Neural cell (in vitro differentiated cells): Measurements from ENCODE around the gene CBX2. TPM values are rescaled to one million over a fixed set of nuclear protein-coding genes. Genes with fewer than 3 reads are reported as not detected.

Source experiments
- H2AFZ ChIP-seq: fragments of 200-600, 300-800 bp; sonication (generic), shearing (Covaris generic); 2 replicates; pipeline ENCODE4 v1.6.0; 2014; ENCODE audit warnings: low read depth, mild to moderate bottlenecking, antibody characterized with exemption, low read length, moderate library complexity
- H3F3A ChIP-seq: fragments of 200-600 bp; shearing (Covaris generic); 2 replicates; pipeline ENCODE4 v1.6.1; 2016; ENCODE audit warnings: mild to moderate bottlenecking, moderate library complexity, mixed read lengths, antibody characterized with exemption, low read length; ENCODE audit not compliant: insufficient read depth, poor library complexity, severe bottlenecking
- H3K27ac ChIP-seq: fragments of 200-600, 300-800 bp; sonication (generic), shearing (Covaris generic); 2 replicates; pipeline ENCODE4 v1.5.1; 2014; ENCODE audit warnings: mild to moderate bottlenecking, low read length, moderate library complexity
- H3K27me3 ChIP-seq: fragments of 300-800, 200-600 bp; sonication (generic), shearing (Covaris generic); 2 replicates; pipeline ENCODE4 v1.6.0; 2014; ENCODE audit warnings: mild to moderate bottlenecking, low read depth, low read length, moderate library complexity; ENCODE audit not compliant: insufficient read depth
- H3K36me3 ChIP-seq: fragments of 300-800, 200-600 bp; sonication (generic), shearing (Covaris generic); 2 replicates; pipeline ENCODE4 v1.5.1; 2014; ENCODE audit warnings: mild to moderate bottlenecking, antibody characterized with exemption, low read length, moderate library complexity; ENCODE audit not compliant: insufficient read depth
- H3K4me2 ChIP-seq: fragments of 300-800, 200-600 bp; sonication (generic), shearing (Covaris generic); 2 replicates; pipeline ENCODE4 v1.6.0; 2014; ENCODE audit warnings: mild to moderate bottlenecking, low read length
- H3K4me3 ChIP-seq: fragments of 300-800, 200-600 bp; sonication (generic), shearing (Covaris generic); 2 replicates; pipeline ENCODE4 v1.5.1; 2014; ENCODE audit warnings: mild to moderate bottlenecking, low read length, moderate library complexity
- H3K79me2 ChIP-seq: fragments of 200-600 bp; shearing (Covaris generic); replicated peaks from 2 replicates; pipeline ENCODE4 v1.6.0; 2014; ENCODE audit warnings: mild to moderate bottlenecking, low read length, moderate library complexity; ENCODE audit not compliant: insufficient read depth
- H3K9ac ChIP-seq: fragments of 300-800, 200-600 bp; sonication (generic), shearing (Covaris generic); 2 replicates; pipeline ENCODE4 v1.6.1; 2016; ENCODE audit warnings: mild to moderate bottlenecking, low read length, mixed read lengths
- H3K9me2 ChIP-seq: fragments of 200-600 bp; shearing (Covaris generic); 2 replicates; pipeline ENCODE4 v1.6.1; 2016; ENCODE audit warnings: mild to moderate bottlenecking, low read length, mixed read lengths; ENCODE audit not compliant: insufficient read depth
- H3K9me3 ChIP-seq: fragments of 200-600, 300-800 bp; sonication (generic), shearing (Covaris generic); 2 replicates; pipeline ENCODE4 v1.6.1; 2016; ENCODE audit warnings: mild to moderate bottlenecking, mixed run types, low read length, moderate library complexity, mixed read lengths
- H4K20me1 ChIP-seq: fragments of 200-600 bp; shearing (Covaris generic); 2 replicates; pipeline ENCODE4 v1.6.1; 2016; ENCODE audit warnings: mild to moderate bottlenecking, mixed run types; ENCODE audit not compliant: insufficient read depth
- CTCF ChIP-seq: fragments of 450-650 bp; IDR thresholded peaks from 2 replicates; pipeline ENCODE4 v1.5.1; 2014; ENCODE audit warnings: antibody characterized with exemption, mild to moderate bottlenecking, moderate library complexity; ENCODE audit not compliant: poor library complexity, severe bottlenecking
- EP300 ChIP-seq: fragments of 450-650 bp; conservative IDR thresholded peaks from 2 replicates; pipeline ENCODE4 v1.6.1; 2014; ENCODE audit warnings: antibody characterized with exemption, mild to moderate bottlenecking, moderate library complexity; ENCODE audit not compliant: poor library complexity, severe bottlenecking
- EZH2 ChIP-seq: fragments of 200-600, 300-800 bp; shearing (Covaris generic), sonication (generic); IDR thresholded peaks from 2 replicates; pipeline ENCODE4 v1.6.1; 2014; ENCODE audit warnings: antibody characterized with exemption, low read length, borderline replicate concordance, mild to moderate bottlenecking; ENCODE audit not compliant: insufficient read depth, poor library complexity, severe bottlenecking
- MXI1 ChIP-seq: fragments of 450-650 bp; conservative IDR thresholded peaks from 2 replicates; pipeline ENCODE4 v1.6.1; 2014; ENCODE audit warnings: antibody characterized with exemption, mild to moderate bottlenecking; ENCODE audit not compliant: poor library complexity, severe bottlenecking
- POLR2AphosphoS5 ChIP-seq: IDR thresholded peaks from 2 replicates; pipeline ENCODE4 v1.6.1; 2012
- RAD21 ChIP-seq: fragments of 450-650 bp; conservative IDR thresholded peaks from 2 replicates; pipeline ENCODE4 v1.6.1; 2014; ENCODE audit warnings: antibody characterized with exemption, mild to moderate bottlenecking, moderate library complexity
- REST ChIP-seq: IDR thresholded peaks from 2 replicates; pipeline ENCODE4 v1.6.1; 2012; ENCODE audit warnings: borderline replicate concordance
- SMC3 ChIP-seq: fragments of 450-650 bp; conservative IDR thresholded peaks from 2 replicates; pipeline ENCODE4 v1.6.1; 2014; ENCODE audit warnings: antibody characterized with exemption, mild to moderate bottlenecking, moderate library complexity; ENCODE audit not compliant: poor library complexity
- TAF1 ChIP-seq: IDR thresholded peaks from 2 replicates; pipeline ENCODE4 v1.6.1; 2012; ENCODE audit warnings: low read depth
- polyA plus RNA-seq: library from polyadenylated mRNA; depleted of rRNA; stranded (reverse); fragments of >200 nt; gene quantifications from 2 replicates; pipeline ENCODE4 v1.2.3, GENCODE V29; 2014

The CBX2 gene
- polyA plus RNA-seq, 1 donor from 2014 or later, result 16.9 TPM

GRCh38 chr17:79774561-79774975 is 3.4 kb upstream of the CBX2 start:
- Histone ChIP-seq H4K20me1 (no peaks in the 10 kb centered on the region), H3K79me2 (peaks cover 14% of the 10 kb centered on the region), H3K9me3 (no peaks in the 10 kb centered on the region), H3K36me3 (no peaks in the 10 kb centered on the region), H3K4me3 (no peak overlapping the region), H3K4me2 (no peak overlapping the region), H3K27ac (no peak overlapping the region), H3K9me2 (no peaks in the 10 kb centered on the region), H3F3A (no peaks in the 10 kb centered on the region), H3K27me3 (no peaks in the 10 kb centered on the region), H3K9ac (no peak overlapping the region), H2AFZ (no peak overlapping the region)
- no peak for TF ChIP-seq MXI1

- Histone ChIP-seq H3K27ac (no peak overlapping the region), H3K79me2 (peaks cover 25% of the 10 kb centered on the region), H3K9me2 (no peaks in the 10 kb centered on the region), H3K27me3 (no peaks in the 10 kb centered on the region), H3F3A (no peaks in the 10 kb centered on the region), H4K20me1 (no peaks in the 10 kb centered on the region), H3K9me3 (no peaks in the 10 kb centered on the region), H3K4me3 (no peak overlapping the region), H3K36me3 (no peaks in the 10 kb centered on the region), H3K4me2 (no peak overlapping the region), H2AFZ (no peak overlapping the region), H3K9ac (no peak overlapping the region)
- TF ChIP-seq REST (no peak), EP300 (no peak), MXI1 (no peak), RAD21 (no peak), EZH2 (no peak), CTCF (no peak), TAF1 (no peak), SMC3 (no peak), POLR2AphosphoS5 (no peak)
These were observed 2.3 kb upstream of the CBX2 start for GRCh38 chr17:79775632-79776031.
